ENCODE measurements around the gene FBXW8.
A peak's percentile ranks its signal among the peaks of the same experiment; 100 is the strongest.

FBXW8 gene

GRCh38 chr12:116990971-116991966 is 80.5 kb downstream of the FBXW8 start:
- no peak for DNase-seq (ENCODE audit: low spot score)

- peak; percentile 11 for DNase-seq (ENCODE audit: low spot score)
Observed at GRCh38 chr12:116996093-116996492, 85.3 kb downstream of the FBXW8 start.

GRCh38 chr12:116996621-116997020 is 85.9 kb downstream of the FBXW8 start:
- no peak for DNase-seq (ENCODE audit: low spot score)

GRCh38 chr12:116999066-116999465 is 88.3 kb downstream of the FBXW8 start:
- DNase-seq (ENCODE audit: low spot score): no peak

GRCh38 chr12:117000316-117000715 is 89.6 kb downstream of the FBXW8 start:
- DNase-seq (ENCODE audit: low spot score): no peak

GRCh38 chr12:117002051-117002817 is 91.5 kb downstream of the FBXW8 start:
- DNase-seq (ENCODE audit: low spot score): no peak

- DNase-seq (ENCODE audit: low spot score): no peak
Observed at GRCh38 chr12:117003883-117004404, 93.2 kb downstream of the FBXW8 start.

- DNase-seq (ENCODE audit: low spot score): no peak
Observed at GRCh38 chr12:117005417-117006046, 94.8 kb downstream of the FBXW8 start.

GRCh38 chr12:117006333-117006732 is 95.6 kb downstream of the FBXW8 start:
- no peak for DNase-seq (ENCODE audit: low spot score)

- no peak for DNase-seq (ENCODE audit: low spot score)
Observed at GRCh38 chr12:117007577-117007976, 96.8 kb downstream of the FBXW8 start.

- no peak for DNase-seq (ENCODE audit: low spot score)
Observed at GRCh38 chr12:117009759-117010158, 99.0 kb downstream of the FBXW8 start.

- no peak for DNase-seq (ENCODE audit: low spot score)
Observed at GRCh38 chr12:117010693-117011451, 100.1 kb downstream of the FBXW8 start.

GRCh38 chr12:117011988-117012805 is 101.4 kb downstream of the FBXW8 start:
- no peak for DNase-seq (ENCODE audit: low spot score)

GRCh38 chr12:117013726-117014125 is 103.0 kb downstream of the FBXW8 start:
- no peak for DNase-seq (ENCODE audit: low spot score)

- no peak for DNase-seq (ENCODE audit: low spot score)
Observed at GRCh38 chr12:117014342-117014887, 103.7 kb downstream of the FBXW8 start.

GRCh38 chr12:117015811-117016210 is 105.1 kb downstream of the FBXW8 start:
- DNase-seq (ENCODE audit: low spot score): no peak

GRCh38 chr12:117017807-117018206 is 107.1 kb downstream of the FBXW8 start:
- DNase-seq (ENCODE audit: low spot score): no peak

- no peak for DNase-seq (ENCODE audit: low spot score)
Observed at GRCh38 chr12:117018276-117018675, 107.5 kb downstream of the FBXW8 start.

- DNase-seq (ENCODE audit: low spot score): no peak
Observed at GRCh38 chr12:117018685-117019084, 107.9 kb downstream of the FBXW8 start.

- no peak for DNase-seq (ENCODE audit: low spot score)
Observed at GRCh38 chr12:117019866-117020265, 109.1 kb downstream of the FBXW8 start.
